Peyer's patch (tissue), 4 donors: ENCODE measurements around the gene ALG3. TPM values are rescaled to one million over a fixed set of nuclear protein-coding genes. Genes with fewer than 3 reads are reported as not detected.

ENCODE experiments used
- DNase-seq, 3 donors: peaks; one replicate each; pipeline ENCODE4 v3.0.0-alpha.2; 2017 to 2019
- H3K27ac ChIP-seq, 4 donors: fragments of 200-600 bp; sonication (generic); one replicate each; pipeline ENCODE4 v1.5.1; 2016 to 2019
- H3K27me3 ChIP-seq, 2 donors: fragments of 200-600 bp; sonication (generic); one replicate each; pipeline ENCODE4 v1.5.1; 2019
- H3K36me3 ChIP-seq, 3 donors: fragments of 200-600 bp; sonication (generic); one replicate each; pipeline ENCODE4 v1.5.1; 2016 to 2019
- H3K4me1 ChIP-seq, 4 donors: fragments of 200-600 bp; sonication (generic); one replicate each; pipeline ENCODE4 v1.5.1; 2016 to 2019
- H3K4me3 ChIP-seq, 4 donors: fragments of 200-600 bp; sonication (generic); 1 replicate in 3 of 4; 2 replicates in 1 of 4; pipeline ENCODE4 v1.5.1; 2016 to 2019; ENCODE audit warnings: mild to moderate bottlenecking in 1 of 4
- H3K9me3 ChIP-seq, 4 donors: fragments of 200-600 bp; sonication (generic); one replicate each; pipeline ENCODE4 v1.5.1; 2016 to 2019; ENCODE audit warnings: mild to moderate bottlenecking in 1 of 4
- POLR2A ChIP-seq, 2 donors: fragments of 450-650 bp; IDR thresholded peaks; one replicate each; pipeline ENCODE4 v1.5.1; 2017; ENCODE audit warnings: antibody characterized with exemption in 2 of 2, mild to moderate bottlenecking in 2 of 2, moderate library complexity in 2 of 2
- total RNA-seq, 4 donors: library from RNA; depleted of rRNA; stranded (reverse); fragments of >200 nt; gene quantifications; one replicate each; pipeline ENCODE4 v1.1.0, GENCODE V29; 2016
- TF ChIP-seq, protein P1 (sequence below), 6 experiments: fragments of 450-650 bp in 4 of 6; fragments of 200-600 bp in 2 of 6; sonication (generic) in 1 of 6; IDR thresholded peaks; one replicate each; pipeline ENCODE4 v1.5.1; 2017 to 2019; ENCODE audit warnings: antibody characterized with exemption in 6 of 6, mild to moderate bottlenecking in 3 of 6, moderate library complexity in 1 of 6

Gene ALG3
- total RNA-seq, 4 donors from 2014 or later: 19.0 to 63.6 (median 56.8) TPM

DNA sequence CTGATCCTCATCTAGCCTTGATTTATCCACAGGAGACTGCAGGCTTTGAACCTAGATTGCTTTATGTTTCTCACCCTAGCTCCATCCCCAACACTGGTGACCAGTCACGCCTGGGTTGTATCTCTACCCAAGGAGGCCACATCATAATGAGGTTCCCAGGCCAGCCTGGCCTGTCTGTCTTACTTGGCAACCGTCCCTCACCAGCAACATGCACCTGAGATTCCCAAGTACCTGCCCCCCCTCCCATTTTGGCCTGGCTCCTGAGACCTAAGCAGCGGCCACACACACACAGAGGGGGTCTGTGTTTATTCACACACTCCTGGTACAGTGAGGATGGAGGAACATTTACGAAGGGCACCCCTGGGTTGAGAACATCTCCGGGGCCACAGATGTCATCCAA is 10.2 kb upstream of the ALG3 start:
- Histone ChIP-seq H3K27ac (no peak overlapping the region), H3K4me3 (no peak overlapping the region), H3K27me3 (peaks cover 3 to 33% of the 10 kb centered on the region in 2 donors), H3K36me3 (no peaks in the 10 kb centered on the region), H3K9me3 (no peaks in the 10 kb centered on the region), H3K4me1 (peaks cover 0 to 30% (median 14%) of the 10 kb centered on the region in 4 donors)
- no peak for DNase-seq
- no peak for TF ChIP-seq POLR2A (IDR thresholded peaks at IDR 0.05)
- TF ChIP-seq, protein P1, sequence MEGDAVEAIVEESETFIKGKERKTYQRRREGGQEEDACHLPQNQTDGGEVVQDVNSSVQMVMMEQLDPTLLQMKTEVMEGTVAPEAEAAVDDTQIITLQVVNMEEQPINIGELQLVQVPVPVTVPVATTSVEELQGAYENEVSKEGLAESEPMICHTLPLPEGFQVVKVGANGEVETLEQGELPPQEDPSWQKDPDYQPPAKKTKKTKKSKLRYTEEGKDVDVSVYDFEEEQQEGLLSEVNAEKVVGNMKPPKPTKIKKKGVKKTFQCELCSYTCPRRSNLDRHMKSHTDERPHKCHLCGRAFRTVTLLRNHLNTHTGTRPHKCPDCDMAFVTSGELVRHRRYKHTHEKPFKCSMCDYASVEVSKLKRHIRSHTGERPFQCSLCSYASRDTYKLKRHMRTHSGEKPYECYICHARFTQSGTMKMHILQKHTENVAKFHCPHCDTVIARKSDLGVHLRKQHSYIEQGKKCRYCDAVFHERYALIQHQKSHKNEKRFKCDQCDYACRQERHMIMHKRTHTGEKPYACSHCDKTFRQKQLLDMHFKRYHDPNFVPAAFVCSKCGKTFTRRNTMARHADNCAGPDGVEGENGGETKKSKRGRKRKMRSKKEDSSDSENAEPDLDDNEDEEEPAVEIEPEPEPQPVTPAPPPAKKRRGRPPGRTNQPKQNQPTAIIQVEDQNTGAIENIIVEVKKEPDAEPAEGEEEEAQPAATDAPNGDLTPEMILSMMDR (IDR thresholded peaks at IDR 0.05): no peak

GRCh38 chr3:184257083-184257915 is 8.5 kb upstream of the ALG3 start:
- TF ChIP-seq POLR2A (IDR thresholded peaks at IDR 0.05): no peak
- TF ChIP-seq, protein P1 (IDR thresholded peaks at IDR 0.05): no peak
- Histone ChIP-seq H3K27ac (no peak overlapping the region), H3K9me3 (no peaks in the 10 kb centered on the region), H3K4me3 (no peak overlapping the region), H3K27me3 (peaks cover 3 to 25% of the 10 kb centered on the region in 2 donors), H3K36me3 (no peaks in the 10 kb centered on the region), H3K4me1 (peaks cover 0 to 27% (median 12%) of the 10 kb centered on the region in 4 donors)
- no peak for DNase-seq

DNA sequence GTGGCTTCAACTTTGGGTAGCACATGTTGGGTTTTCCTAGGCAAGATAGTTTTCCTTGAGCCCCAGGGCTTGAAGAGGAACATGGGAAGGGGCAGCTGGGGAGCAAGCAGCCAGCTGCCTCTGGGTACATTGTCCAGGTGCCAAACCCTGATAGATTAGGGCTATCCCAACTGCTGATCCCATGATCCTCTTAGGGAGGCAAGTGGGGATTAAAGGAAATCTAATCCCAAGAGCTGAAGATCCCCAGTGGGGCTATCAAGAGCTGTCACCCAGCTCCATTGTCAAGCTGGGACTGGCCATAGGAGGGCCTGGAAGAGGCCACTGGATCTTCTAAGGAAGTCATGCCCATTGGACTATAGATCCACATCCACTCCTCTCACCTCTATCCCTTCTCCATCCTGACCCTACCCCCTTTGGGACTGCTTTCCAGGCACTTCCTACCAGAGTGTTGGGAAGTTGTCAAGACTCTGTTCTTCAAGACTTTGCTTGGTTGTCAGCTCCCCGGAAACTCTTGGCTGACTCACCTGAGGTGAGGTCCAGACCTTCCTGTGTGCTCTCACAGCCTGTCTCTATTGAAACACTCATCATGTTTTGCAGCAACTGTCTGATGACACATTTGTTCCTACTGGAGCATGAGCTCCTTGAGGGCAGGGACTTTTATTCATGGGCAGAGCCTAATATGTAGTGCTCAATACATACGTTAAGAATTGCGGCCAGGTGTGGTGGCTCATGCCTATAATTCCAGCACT is 6.7 kb upstream of the ALG3 start:
- TF ChIP-seq POLR2A (IDR thresholded peaks at IDR 0.05): no peak
- TF ChIP-seq, protein P1 (IDR thresholded peaks at IDR 0.05): no peak
- H3K9me3 ChIP-seq: no peaks in the 10 kb centered on the region
- no peak overlapping the region for H3K4me3 ChIP-seq
- no peak for DNase-seq
- no peaks in the 10 kb centered on the region for H3K36me3 ChIP-seq
- no peak overlapping the region for H3K27ac ChIP-seq
- H3K4me1 ChIP-seq: peaks cover 0 to 12% (median 5%) of the 10 kb centered on the region in 4 donors
- H3K27me3 ChIP-seq: peaks cover 0 to 11% of the 10 kb centered on the region in 2 donors

GRCh38 chr3:184250167-184250828 is 1.5 kb upstream of the ALG3 start:
- Histone ChIP-seq H3K4me1 (peaks cover 0 to 19% (median 4%) of the 10 kb centered on the region in 4 donors), H3K27ac (peak overlapping the region; percentile 77 to 85 (median 81)), H3K27me3 (no peaks in the 10 kb centered on the region), H3K9me3 (no peaks in the 10 kb centered on the region), H3K36me3 (peaks cover 0 to 4% (median 0%) of the 10 kb centered on the region in 3 donors), H3K4me3 (peak overlapping the region; percentile 89 to 97 (median 94))
- TF ChIP-seq POLR2A (IDR thresholded peaks at IDR 0.05): no peak
- TF ChIP-seq, protein P1 (IDR thresholded peaks at IDR 0.05): peak; percentile 76 to 90 (median 86)
- DNase-seq: peak; percentile 90 to 98 (median 94)

DNA sequence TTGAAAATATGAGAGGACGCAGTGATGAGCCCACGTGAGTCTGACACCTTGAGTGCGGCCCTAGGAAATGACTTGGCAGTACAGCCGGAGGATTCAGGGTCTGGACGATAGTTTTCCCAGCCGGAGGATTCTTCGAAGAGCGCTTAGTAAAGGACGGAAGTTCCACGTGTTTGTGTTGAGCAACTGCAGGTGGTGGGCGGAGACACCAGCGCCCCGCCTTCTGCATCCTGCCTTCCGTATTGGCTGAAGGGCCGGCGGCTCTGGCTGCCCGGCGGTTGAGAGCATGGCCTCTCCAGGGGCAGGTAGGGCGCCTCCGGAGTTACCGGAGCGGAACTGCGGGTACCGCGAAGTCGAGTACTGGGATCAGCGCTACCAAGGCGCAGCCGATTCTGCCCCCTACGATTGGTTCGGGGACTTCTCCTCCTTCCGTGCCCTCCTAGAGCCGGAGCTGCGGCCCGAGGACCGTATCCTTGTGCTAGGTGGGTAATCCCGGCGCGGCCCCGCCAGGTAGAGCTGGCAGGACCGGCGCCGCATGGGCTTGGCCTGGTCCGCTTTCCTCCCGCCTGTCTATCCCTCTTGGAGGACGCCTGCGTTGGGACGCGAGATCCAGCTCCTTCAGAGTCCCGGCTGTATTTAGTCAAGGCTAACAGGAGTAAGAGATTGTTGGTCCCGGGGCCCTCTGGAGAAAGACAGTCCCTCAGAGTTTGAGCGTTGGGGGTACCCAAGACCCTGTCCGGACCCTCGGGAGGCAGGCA is 827 bp upstream of the ALG3 start, which contains the start of gene EEF1AKMT4:
EEF1AKMT4 (plus strand) TSS at position 261 of the 755 bp plus-strand sequence; CDS start at position 284, 23 bp downstream.
- peak in 1 of 2 donors; percentile 48 for TF ChIP-seq POLR2A (IDR thresholded peaks at IDR 0.05)
- TF ChIP-seq, protein P1 (IDR thresholded peaks at IDR 0.05): peak in 5 of 6 experiments; percentile 12 to 77 (median 66)
- DNase-seq: peak; percentile 95 to 99 (median 98)
- Histone ChIP-seq H3K9me3 (no peaks in the 10 kb centered on the region), H3K36me3 (peaks cover 0 to 12% (median 0%) of the 10 kb centered on the region in 3 donors), H3K4me3 (peak within 1 kb of the TSS; percentile 89 to 97 (median 94)), H3K27ac (peak within 1 kb of the TSS; percentile 77 to 85 (median 81)), H3K4me1 (peaks cover 0 to 19% (median 4%) of the 10 kb centered on the region in 4 donors), H3K27me3 (no peaks in the 10 kb centered on the region)
